DND-41 (cell line): ENCODE data around the gene XYLT1.

Experiments
- ATAC-seq: fragments of 200-7000 bp; cut with Tn5 transposase; 3 replicates; pipeline ENCODE4 v1.9.1; 2021; ENCODE audit warnings: low read depth; ENCODE audit not compliant: insufficient read depth
- DNase-seq: peaks from one replicate; pipeline ENCODE4 v3.0.0-alpha.2; 2020
- H2AFZ ChIP-seq: 2 replicates; pipeline ENCODE4 v1.6.0; 2012; ENCODE audit warnings: low read depth, low read length
- H3K27ac ChIP-seq: 2 replicates; pipeline ENCODE4 v1.5.1; 2012; ENCODE audit warnings: low read length, inconsistent platforms
- H3K27me3 ChIP-seq: fragments of 200-600 bp; sonication (generic); 2 replicates; pipeline ENCODE4 v1.6.0; 2012; ENCODE audit warnings: low read length, mild to moderate bottlenecking, inconsistent platforms; ENCODE audit not compliant: insufficient read depth, poor library complexity
- H3K36me3 ChIP-seq: 2 replicates; pipeline ENCODE4 v1.5.1; 2012; ENCODE audit warnings: low read length, inconsistent platforms; ENCODE audit not compliant: insufficient read depth
- H3K4me1 ChIP-seq: 2 replicates; pipeline ENCODE4 v1.5.1; 2012; ENCODE audit warnings: mild to moderate bottlenecking, low read length; ENCODE audit not compliant: insufficient read depth
- H3K4me2 ChIP-seq: 2 replicates; pipeline ENCODE4 v1.6.0; 2012; ENCODE audit warnings: mild to moderate bottlenecking, moderate library complexity, low read length, inconsistent platforms; ENCODE audit not compliant: insufficient read depth
- H3K4me3 ChIP-seq, 2 experiments: fragments of 200-600 bp in 1 of 2; shearing (Covaris generic) in 1 of 2; 2 replicates each; pipeline ENCODE4 v1.5.1; 2012 to 2016; ENCODE audit warnings: inconsistent platforms in 2 of 2, low read length in 2 of 2, mild to moderate bottlenecking in 2 of 2, low read depth in 1 of 2, moderate library complexity in 1 of 2
- H3K79me2 ChIP-seq: 2 replicates; pipeline ENCODE4 v1.6.0; 2012; ENCODE audit warnings: low read length, inconsistent platforms; ENCODE audit not compliant: insufficient read depth
- H3K9ac ChIP-seq: 2 replicates; pipeline ENCODE4 v1.6.0; 2012; ENCODE audit warnings: low read depth, mild to moderate bottlenecking, inconsistent platforms, low read length, moderate library complexity
- H3K9me3 ChIP-seq: 2 replicates; pipeline ENCODE4 v1.5.1; 2012; ENCODE audit warnings: low read length, moderate library complexity, mild to moderate bottlenecking, inconsistent platforms; ENCODE audit not compliant: insufficient read depth, severe bottlenecking
- H4K20me1 ChIP-seq: 2 replicates; pipeline ENCODE4 v1.6.0; 2012; ENCODE audit warnings: low read length; ENCODE audit not compliant: insufficient read depth
- EZH2 ChIP-seq: IDR thresholded peaks from 3 replicates; pipeline ENCODE4 v1.6.1; 2012; ENCODE audit warnings: borderline replicate concordance, low read depth, mild to moderate bottlenecking, moderate library complexity, low read length, inconsistent platforms; ENCODE audit not compliant: severe bottlenecking
- TF ChIP-seq, protein P1 (sequence below): IDR thresholded peaks from 2 replicates; pipeline ENCODE4 v1.5.1; 2012; ENCODE audit warnings: borderline replicate concordance, low read length, moderate library complexity, mild to moderate bottlenecking; ENCODE audit not compliant: poor library complexity, severe bottlenecking; ENCODE audit errors: extremely low read depth

Gene XYLT1

DNA sequence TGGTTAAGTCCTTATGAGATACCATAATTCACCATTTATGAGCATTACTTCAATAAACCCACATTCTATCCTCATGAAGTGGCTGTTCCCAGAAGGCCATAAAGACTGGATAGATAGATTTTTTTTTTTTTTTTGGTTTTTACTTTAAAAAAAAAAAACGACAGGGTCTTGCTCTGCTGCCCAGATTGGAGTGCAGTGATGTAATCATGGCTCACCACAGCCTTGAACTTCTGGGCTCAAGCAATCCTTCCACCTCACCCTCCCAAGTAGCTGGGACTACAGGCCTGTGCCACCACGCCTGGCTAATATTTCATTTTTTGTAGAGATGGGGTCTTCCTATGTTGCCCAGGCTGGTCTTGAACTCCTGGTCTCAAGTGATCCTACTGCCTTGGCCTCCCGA, 102.3 kb downstream of the XYLT1 start:
- H3K9ac ChIP-seq, result no peak overlapping the region
- no peaks in the 10 kb centered on the region for H3K27me3 ChIP-seq
- H3K36me3 ChIP-seq, result no peaks in the 10 kb centered on the region
- H2AFZ ChIP-seq, result no peak overlapping the region
- H3K4me3 ChIP-seq, result no peak overlapping the region
- H3K4me1 ChIP-seq, result peaks cover 29% of the 10 kb centered on the region
- no peaks in the 10 kb centered on the region for H4K20me1 ChIP-seq
- ATAC-seq (no peak), DNase-seq (no peak)
- TF ChIP-seq EZH2, result no peak
- TF ChIP-seq, protein P1, sequence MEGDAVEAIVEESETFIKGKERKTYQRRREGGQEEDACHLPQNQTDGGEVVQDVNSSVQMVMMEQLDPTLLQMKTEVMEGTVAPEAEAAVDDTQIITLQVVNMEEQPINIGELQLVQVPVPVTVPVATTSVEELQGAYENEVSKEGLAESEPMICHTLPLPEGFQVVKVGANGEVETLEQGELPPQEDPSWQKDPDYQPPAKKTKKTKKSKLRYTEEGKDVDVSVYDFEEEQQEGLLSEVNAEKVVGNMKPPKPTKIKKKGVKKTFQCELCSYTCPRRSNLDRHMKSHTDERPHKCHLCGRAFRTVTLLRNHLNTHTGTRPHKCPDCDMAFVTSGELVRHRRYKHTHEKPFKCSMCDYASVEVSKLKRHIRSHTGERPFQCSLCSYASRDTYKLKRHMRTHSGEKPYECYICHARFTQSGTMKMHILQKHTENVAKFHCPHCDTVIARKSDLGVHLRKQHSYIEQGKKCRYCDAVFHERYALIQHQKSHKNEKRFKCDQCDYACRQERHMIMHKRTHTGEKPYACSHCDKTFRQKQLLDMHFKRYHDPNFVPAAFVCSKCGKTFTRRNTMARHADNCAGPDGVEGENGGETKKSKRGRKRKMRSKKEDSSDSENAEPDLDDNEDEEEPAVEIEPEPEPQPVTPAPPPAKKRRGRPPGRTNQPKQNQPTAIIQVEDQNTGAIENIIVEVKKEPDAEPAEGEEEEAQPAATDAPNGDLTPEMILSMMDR, result no peak
- H3K27ac ChIP-seq, result no peak overlapping the region
- H3K4me2 ChIP-seq, result no peak overlapping the region
- no peaks in the 10 kb centered on the region for H3K79me2 ChIP-seq
- no peaks in the 10 kb centered on the region for H3K9me3 ChIP-seq

DNA sequence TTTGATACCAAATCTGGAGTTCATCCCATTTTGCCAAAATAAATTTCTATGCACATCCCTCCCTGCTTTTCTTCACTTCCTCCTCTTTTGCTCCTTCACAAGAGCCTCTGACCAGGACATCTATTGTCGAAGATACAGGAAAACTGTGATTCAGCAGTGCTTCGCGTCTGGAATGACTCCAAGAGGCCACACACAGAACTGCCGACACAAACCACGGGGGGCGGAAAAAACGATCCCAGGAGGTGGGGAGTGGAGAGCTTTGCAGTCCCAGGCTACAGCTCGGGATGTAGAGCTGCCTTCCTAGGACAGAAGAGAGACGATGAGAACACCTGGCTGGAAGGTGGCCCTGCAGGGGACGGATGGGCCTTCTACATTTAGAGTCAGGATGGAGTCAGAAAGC, 102.8 kb downstream of the XYLT1 start:
- Histone ChIP-seq H3K4me2 (no peak overlapping the region), H3K27ac (no peak overlapping the region), H3K9me3 (no peaks in the 10 kb centered on the region), H3K9ac (no peak overlapping the region), H3K4me3 (no peak overlapping the region), H3K36me3 (no peaks in the 10 kb centered on the region), H2AFZ (no peak overlapping the region), H3K4me1 (peaks cover 29% of the 10 kb centered on the region), H3K79me2 (no peaks in the 10 kb centered on the region), H4K20me1 (no peaks in the 10 kb centered on the region), H3K27me3 (no peaks in the 10 kb centered on the region)
- DNase-seq (no peak), ATAC-seq (no peak)
- no peak for TF ChIP-seq EZH2
- TF ChIP-seq, protein P1, result no peak

DNA sequence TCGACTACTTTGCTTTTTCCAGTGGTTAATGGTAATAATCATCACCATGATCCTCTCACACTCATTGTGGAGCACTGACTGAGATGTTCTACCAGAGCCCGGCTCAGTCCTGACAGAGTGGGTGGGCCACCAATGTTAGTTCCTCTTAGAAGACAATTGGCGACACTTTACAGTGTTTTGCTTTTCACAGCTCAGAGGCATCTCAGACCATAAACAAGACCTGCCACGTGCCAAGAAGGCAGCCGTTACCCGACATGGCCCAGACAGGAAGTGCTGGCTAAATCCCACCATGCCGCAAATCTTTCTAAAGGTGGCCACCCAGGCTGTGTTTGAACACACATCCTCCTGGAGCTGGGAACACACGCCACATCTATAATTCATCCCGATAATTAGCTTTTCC, 103.7 kb downstream of the XYLT1 start:
- peaks cover 29% of the 10 kb centered on the region for H3K4me1 ChIP-seq
- H4K20me1 ChIP-seq, result no peaks in the 10 kb centered on the region
- H3K4me2 ChIP-seq, result no peak overlapping the region
- ATAC-seq (no peak), DNase-seq (no peak)
- no peak overlapping the region for H3K9ac ChIP-seq
- H3K27me3 ChIP-seq, result no peaks in the 10 kb centered on the region
- no peaks in the 10 kb centered on the region for H3K36me3 ChIP-seq
- no peaks in the 10 kb centered on the region for H3K79me2 ChIP-seq
- no peaks in the 10 kb centered on the region for H3K9me3 ChIP-seq
- no peak overlapping the region for H3K4me3 ChIP-seq
- no peak overlapping the region for H2AFZ ChIP-seq
- no peak for TF ChIP-seq EZH2
- TF ChIP-seq, protein P1, result no peak
- H3K27ac ChIP-seq, result no peak overlapping the region
